GM12878 (cell line): Measurements from ENCODE around the gene TP63.

Experiments used
- CBX3 ChIP-seq: fragments of 200-600 bp; sonication (generic); IDR thresholded peaks from 2 replicates; pipeline ENCODE4 v1.6.1; 2016; ENCODE audit warnings: low read depth, borderline replicate concordance
- CEBPB ChIP-seq, 2 experiments: fragments of 150-350 bp in 1 of 2; IDR thresholded peaks; 2 replicates each; pipeline ENCODE4 v1.6.1; 2012 to 2014; ENCODE audit warnings: low read depth in 2 of 2, low read length in 2 of 2, borderline replicate concordance in 1 of 2, inconsistent platforms in 1 of 2
- CHD1 ChIP-seq: IDR thresholded peaks from 2 replicates; pipeline ENCODE4 v1.6.1; 2012; ENCODE audit warnings: low read depth, low read length, improper control_type of control experiment
- KDM1A ChIP-seq: fragments of 200-600 bp; sonication (generic); IDR thresholded peaks from 2 replicates; pipeline ENCODE4 v1.6.1; 2016; ENCODE audit warnings: borderline replicate concordance
- NR2C2 ChIP-seq: IDR thresholded peaks from 2 replicates; pipeline ENCODE4 v1.6.1; 2011; ENCODE audit warnings: borderline replicate concordance, low read depth; ENCODE audit not compliant: control insufficient read depth, insufficient read length
- POLR2A ChIP-seq: IDR thresholded peaks from 2 replicates; pipeline ENCODE4 v1.6.1; 2011; ENCODE audit warnings: low read depth, mild to moderate bottlenecking, low read length
- SMARCA5 ChIP-seq: fragments of 450-650 bp; IDR thresholded peaks from 2 replicates; pipeline ENCODE4 v1.6.1; 2017; ENCODE audit warnings: mild to moderate bottlenecking
- SREBF1 ChIP-seq: IDR thresholded peaks from 2 replicates; pipeline ENCODE4 v1.6.1; 2012; ENCODE audit warnings: mild to moderate bottlenecking, low read length
- TAF1 ChIP-seq: IDR thresholded peaks from 2 replicates; pipeline ENCODE4 v1.6.1; 2011; ENCODE audit warnings: mild to moderate bottlenecking, low read depth, low read length, borderline replicate concordance
- YY1 ChIP-seq: IDR thresholded peaks from 2 replicates; pipeline ENCODE4 v1.6.1; 2011; ENCODE audit warnings: low read depth, mild to moderate bottlenecking, low read length
- TF ChIP-seq, protein P1 (sequence below): IDR thresholded peaks from 2 replicates; pipeline ENCODE4 v1.6.1; 2012; ENCODE audit warnings: low read length, inconsistent platforms
- TF ChIP-seq, protein P2 (sequence below), 3 experiments: IDR thresholded peaks in 2 of 3; conservative IDR thresholded peaks in 1 of 3; 2 replicates each; pipeline ENCODE4 v1.5.1; 2011; ENCODE audit warnings: low read depth in 3 of 3, low read length in 3 of 3, mild to moderate bottlenecking in 3 of 3, control low read depth in 2 of 3, moderate library complexity in 2 of 3, inconsistent platforms in 1 of 3, mixed read lengths in 1 of 3; ENCODE audit not compliant: control insufficient read depth in 2 of 3, insufficient read depth in 1 of 3; ENCODE audit errors: extremely low read depth in 1 of 3

- TF ChIP-seq, protein P1, sequence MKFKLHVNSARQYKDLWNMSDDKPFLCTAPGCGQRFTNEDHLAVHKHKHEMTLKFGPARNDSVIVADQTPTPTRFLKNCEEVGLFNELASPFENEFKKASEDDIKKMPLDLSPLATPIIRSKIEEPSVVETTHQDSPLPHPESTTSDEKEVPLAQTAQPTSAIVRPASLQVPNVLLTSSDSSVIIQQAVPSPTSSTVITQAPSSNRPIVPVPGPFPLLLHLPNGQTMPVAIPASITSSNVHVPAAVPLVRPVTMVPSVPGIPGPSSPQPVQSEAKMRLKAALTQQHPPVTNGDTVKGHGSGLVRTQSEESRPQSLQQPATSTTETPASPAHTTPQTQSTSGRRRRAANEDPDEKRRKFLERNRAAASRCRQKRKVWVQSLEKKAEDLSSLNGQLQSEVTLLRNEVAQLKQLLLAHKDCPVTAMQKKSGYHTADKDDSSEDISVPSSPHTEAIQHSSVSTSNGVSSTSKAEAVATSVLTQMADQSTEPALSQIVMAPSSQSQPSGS = no peak
- TF ChIP-seq KDM1A = no peak
- TF ChIP-seq, protein P2, sequence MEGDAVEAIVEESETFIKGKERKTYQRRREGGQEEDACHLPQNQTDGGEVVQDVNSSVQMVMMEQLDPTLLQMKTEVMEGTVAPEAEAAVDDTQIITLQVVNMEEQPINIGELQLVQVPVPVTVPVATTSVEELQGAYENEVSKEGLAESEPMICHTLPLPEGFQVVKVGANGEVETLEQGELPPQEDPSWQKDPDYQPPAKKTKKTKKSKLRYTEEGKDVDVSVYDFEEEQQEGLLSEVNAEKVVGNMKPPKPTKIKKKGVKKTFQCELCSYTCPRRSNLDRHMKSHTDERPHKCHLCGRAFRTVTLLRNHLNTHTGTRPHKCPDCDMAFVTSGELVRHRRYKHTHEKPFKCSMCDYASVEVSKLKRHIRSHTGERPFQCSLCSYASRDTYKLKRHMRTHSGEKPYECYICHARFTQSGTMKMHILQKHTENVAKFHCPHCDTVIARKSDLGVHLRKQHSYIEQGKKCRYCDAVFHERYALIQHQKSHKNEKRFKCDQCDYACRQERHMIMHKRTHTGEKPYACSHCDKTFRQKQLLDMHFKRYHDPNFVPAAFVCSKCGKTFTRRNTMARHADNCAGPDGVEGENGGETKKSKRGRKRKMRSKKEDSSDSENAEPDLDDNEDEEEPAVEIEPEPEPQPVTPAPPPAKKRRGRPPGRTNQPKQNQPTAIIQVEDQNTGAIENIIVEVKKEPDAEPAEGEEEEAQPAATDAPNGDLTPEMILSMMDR (IDR thresholded peaks at IDR 0.05 in 2 of 3, conservative IDR thresholded peaks at IDR 0.05 in 1 of 3; ENCODE audit: control insufficient read depth in 2 of 3, extremely low read depth in 1 of 3, insufficient read depth in 1 of 3, low read depth in 3 of 3, low read length in 3 of 3) = no peak
- TF ChIP-seq CBX3 = no peak
- TF ChIP-seq NR2C2 = no peak
- TF ChIP-seq SMARCA5 = no peak
- no peak for TF ChIP-seq CHD1
- no peak for TF ChIP-seq YY1
- TF ChIP-seq CEBPB (IDR thresholded peaks at IDR 0.05; ENCODE audit: borderline replicate concordance in 1 of 2, low read depth in 2 of 2, low read length in 2 of 2) = no peak
- TF ChIP-seq TAF1 = no peak
- no peak for TF ChIP-seq SREBF1
- no peak for TF ChIP-seq POLR2A
Measured at GRCh38 chr3:189684317-189684716, 53.1 kb downstream of the TP63 start.
